Measurements from ENCODE around the gene SELENOO. TPM values are rescaled to one million over a fixed set of nuclear protein-coding genes. Genes with fewer than 3 reads are reported as not detected.
A peak's percentile ranks its signal among the peaks of the same experiment; 100 is the strongest.
"Not testable (repeated sequence)": the region's sequence is repeated elsewhere in the genome, so short reads cannot be mapped to it uniquely, and the experiment has no call there.

The SELENOO gene
- total RNA-seq, 1 experiment from 2014 or later, result 28.6 TPM

DNA sequence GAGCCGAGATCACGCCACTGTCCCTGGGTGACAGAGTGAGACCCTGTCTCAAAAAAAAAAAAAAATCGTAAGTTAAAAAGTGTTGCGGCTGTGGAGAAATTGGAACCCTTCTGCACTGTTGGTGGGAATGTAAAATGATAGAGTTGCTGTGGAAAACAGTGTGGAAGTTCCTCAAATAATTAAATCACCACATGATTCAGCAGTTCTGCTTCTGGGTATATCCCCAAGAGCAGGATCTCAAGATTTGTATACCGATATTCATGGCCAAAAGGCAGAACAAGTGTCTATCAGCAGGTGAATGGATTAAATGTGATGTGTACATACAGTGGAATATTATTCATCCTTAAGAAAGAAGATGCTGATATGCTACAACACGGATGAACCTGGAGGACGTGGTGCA, 3.8 kb downstream of the SELENOO start:
- BruUV-seq (replicated peaks), result no TSS peak
- no peaks in the 10 kb centered on the region for H3K9me3 Mint-ChIP-seq (ENCODE audit: low read depth, unreplicated experiment)
- no peak overlapping the region for H3K4me3 Mint-ChIP-seq (ENCODE audit: low read depth, unreplicated experiment)
- TF ChIP-seq, protein P1, sequence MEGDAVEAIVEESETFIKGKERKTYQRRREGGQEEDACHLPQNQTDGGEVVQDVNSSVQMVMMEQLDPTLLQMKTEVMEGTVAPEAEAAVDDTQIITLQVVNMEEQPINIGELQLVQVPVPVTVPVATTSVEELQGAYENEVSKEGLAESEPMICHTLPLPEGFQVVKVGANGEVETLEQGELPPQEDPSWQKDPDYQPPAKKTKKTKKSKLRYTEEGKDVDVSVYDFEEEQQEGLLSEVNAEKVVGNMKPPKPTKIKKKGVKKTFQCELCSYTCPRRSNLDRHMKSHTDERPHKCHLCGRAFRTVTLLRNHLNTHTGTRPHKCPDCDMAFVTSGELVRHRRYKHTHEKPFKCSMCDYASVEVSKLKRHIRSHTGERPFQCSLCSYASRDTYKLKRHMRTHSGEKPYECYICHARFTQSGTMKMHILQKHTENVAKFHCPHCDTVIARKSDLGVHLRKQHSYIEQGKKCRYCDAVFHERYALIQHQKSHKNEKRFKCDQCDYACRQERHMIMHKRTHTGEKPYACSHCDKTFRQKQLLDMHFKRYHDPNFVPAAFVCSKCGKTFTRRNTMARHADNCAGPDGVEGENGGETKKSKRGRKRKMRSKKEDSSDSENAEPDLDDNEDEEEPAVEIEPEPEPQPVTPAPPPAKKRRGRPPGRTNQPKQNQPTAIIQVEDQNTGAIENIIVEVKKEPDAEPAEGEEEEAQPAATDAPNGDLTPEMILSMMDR (IDR thresholded peaks at IDR 0.05; ENCODE audit: unreplicated experiment), result no peak
- DNase-seq, result no peak
- peaks cover 90% of the 10 kb centered on the region for H3K36me3 Mint-ChIP-seq (ENCODE audit: insufficient read depth, unreplicated experiment)
- intact Hi-C loops (cut with micrococcal nuclease; ENCODE audit: unreplicated experiment), result no loop called here
- H3K4me1 Mint-ChIP-seq (ENCODE audit: low read depth, unreplicated experiment), result peaks cover 16% of the 10 kb centered on the region
- no peak overlapping the region for H3K27ac Mint-ChIP-seq (ENCODE audit: unreplicated experiment)
- CTCF ChIA-PET, result interaction anchor here (0.7 kb wide), 1 partner anchor 138 kb away, joined by 3 read pairs; no protein-coding TSS in a partner anchor
- H3K27me3 Mint-ChIP-seq (ENCODE audit: unreplicated experiment), result no peaks in the 10 kb centered on the region

DNA sequence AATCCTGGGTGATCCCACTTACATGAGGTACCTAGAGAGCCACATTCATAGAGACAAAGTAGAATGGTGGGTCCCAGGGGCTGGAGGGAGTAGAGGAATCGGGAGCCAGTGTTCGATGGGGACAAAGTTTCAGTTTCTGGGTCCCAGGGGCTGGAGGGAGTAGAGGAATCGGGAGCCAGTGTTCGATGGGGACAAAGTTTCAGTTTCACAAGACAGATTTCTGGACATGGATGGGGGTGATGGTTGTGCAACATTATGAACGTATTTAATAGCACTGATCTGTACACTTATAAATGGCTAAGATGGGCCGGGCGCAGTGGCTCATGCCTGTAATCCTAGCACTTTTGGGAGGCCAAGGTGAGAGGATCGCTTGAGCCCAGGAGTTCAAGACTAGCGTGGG, 4.2 kb downstream of the SELENOO start:
- BruUV-seq (replicated peaks); intact Hi-C loops (cut with micrococcal nuclease; ENCODE audit: unreplicated experiment): not testable (repeated sequence)

DNA sequence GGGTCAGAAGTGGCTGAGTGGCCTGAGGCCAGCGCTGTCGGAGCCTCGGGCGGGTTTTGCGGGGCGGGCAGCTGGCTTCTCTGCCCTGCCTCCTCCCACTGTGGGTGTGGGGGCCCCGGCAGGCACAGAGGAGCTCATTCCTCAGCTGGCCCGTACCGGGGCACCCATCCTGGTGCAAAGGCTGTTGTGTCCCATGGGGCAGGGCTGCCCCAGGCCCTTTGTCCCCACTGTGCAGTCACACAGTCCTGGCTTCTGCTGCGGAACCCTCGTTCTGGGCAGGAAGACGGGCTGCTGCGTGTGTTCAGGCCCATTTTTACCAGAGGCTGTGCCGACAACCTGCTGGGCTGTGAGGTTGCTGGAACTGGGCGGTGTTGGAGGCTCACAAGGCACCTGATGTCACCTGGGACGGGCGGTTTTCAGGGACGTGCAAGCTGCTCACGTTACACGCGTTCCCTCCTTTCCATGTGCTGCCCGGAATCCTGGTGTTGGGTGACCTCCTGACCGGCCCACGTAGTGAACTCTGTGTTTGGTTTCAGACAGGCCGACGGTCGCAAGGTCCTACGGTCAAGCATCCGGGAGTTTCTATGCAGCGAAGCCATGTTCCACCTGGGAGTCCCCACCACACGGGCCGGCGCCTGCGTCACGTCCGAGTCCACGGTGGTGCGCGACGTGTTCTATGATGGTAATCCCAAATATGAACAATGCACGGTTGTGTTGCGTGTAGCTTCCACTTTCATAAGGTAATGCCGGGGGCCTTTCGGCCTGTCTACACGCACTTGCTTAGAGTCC, 5.2 kb downstream of the SELENOO start:
- TF ChIP-seq, protein P1 (IDR thresholded peaks at IDR 0.05; ENCODE audit: unreplicated experiment), result no peak
- peaks cover 84% of the 10 kb centered on the region for H3K36me3 Mint-ChIP-seq (ENCODE audit: insufficient read depth, unreplicated experiment)
- no TSS peak for BruUV-seq (replicated peaks)
- no peak overlapping the region for H3K27ac Mint-ChIP-seq (ENCODE audit: unreplicated experiment)
- CTCF ChIA-PET, result no interaction called here
- intact Hi-C loops (cut with micrococcal nuclease; ENCODE audit: unreplicated experiment), result no loop called here
- H3K27me3 Mint-ChIP-seq (ENCODE audit: unreplicated experiment), result no peaks in the 10 kb centered on the region
- peaks cover 16% of the 10 kb centered on the region for H3K4me1 Mint-ChIP-seq (ENCODE audit: low read depth, unreplicated experiment)
- no peaks in the 10 kb centered on the region for H3K9me3 Mint-ChIP-seq (ENCODE audit: low read depth, unreplicated experiment)
- DNase-seq, result no peak
- no peak overlapping the region for H3K4me3 Mint-ChIP-seq (ENCODE audit: low read depth, unreplicated experiment)

More for the DNA sequence above, 4.2 kb downstream of the SELENOO start:
- H3K27ac Mint-ChIP-seq (ENCODE audit: unreplicated experiment); DNase-seq; H3K27me3 Mint-ChIP-seq (ENCODE audit: unreplicated experiment); CTCF ChIA-PET; H3K9me3 Mint-ChIP-seq (ENCODE audit: low read depth, unreplicated experiment); H3K4me3 Mint-ChIP-seq (ENCODE audit: low read depth, unreplicated experiment): not testable (repeated sequence)
- Mint-ChIP-seq H3K4me1 (ENCODE audit: low read depth, unreplicated experiment) (peaks cover 16% of the 10 kb centered on the region), H3K36me3 (ENCODE audit: insufficient read depth, unreplicated experiment) (peaks cover 90% of the 10 kb centered on the region)

DNA sequence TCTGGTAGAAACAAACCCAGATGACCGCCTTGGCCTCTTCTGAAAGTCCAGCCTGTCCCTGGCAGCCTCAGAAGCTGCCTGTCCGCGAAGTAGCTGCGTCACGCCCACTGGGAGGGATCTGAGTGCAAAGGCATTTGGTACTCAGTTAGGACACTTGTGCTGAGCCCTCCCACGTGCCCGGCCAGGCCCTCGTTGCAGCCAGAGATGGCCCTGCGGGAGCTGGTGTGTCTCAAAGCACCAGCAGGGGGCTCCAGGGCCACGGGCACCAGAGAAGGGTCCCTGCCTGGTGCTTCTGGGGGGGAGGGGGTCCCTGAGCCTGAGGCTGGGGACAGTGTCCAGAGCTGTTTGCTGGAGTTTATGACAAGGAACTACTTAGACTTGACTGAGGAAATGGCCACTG, 5.8 kb downstream of the SELENOO start:
- no peak overlapping the region for H3K4me3 Mint-ChIP-seq (ENCODE audit: low read depth, unreplicated experiment)
- TF ChIP-seq, protein P1 (IDR thresholded peaks at IDR 0.05; ENCODE audit: unreplicated experiment), result peak; percentile 74
- peaks cover 16% of the 10 kb centered on the region for H3K4me1 Mint-ChIP-seq (ENCODE audit: low read depth, unreplicated experiment)
- no peak overlapping the region for H3K27ac Mint-ChIP-seq (ENCODE audit: unreplicated experiment)
- peaks cover 82% of the 10 kb centered on the region for H3K36me3 Mint-ChIP-seq (ENCODE audit: insufficient read depth, unreplicated experiment)
- peak; percentile 34 for DNase-seq
- no peaks in the 10 kb centered on the region for H3K9me3 Mint-ChIP-seq (ENCODE audit: low read depth, unreplicated experiment)
- intact Hi-C loops (cut with micrococcal nuclease; ENCODE audit: unreplicated experiment), result no loop called here
- no TSS peak for BruUV-seq (replicated peaks)
- CTCF ChIA-PET, result no interaction called here
- H3K27me3 Mint-ChIP-seq (ENCODE audit: unreplicated experiment), result no peaks in the 10 kb centered on the region

Measured in Calu3 (cell line).